GM12878 (cell line): ENCODE results near the gene GTF2B. TPM values are rescaled to one million over a fixed set of nuclear protein-coding genes. Genes with fewer than 3 reads are reported as not detected.
"Not testable (repeated sequence)": the region's sequence is repeated elsewhere in the genome, so short reads cannot be mapped to it uniquely, and the experiment has no call there.

Experiments used
- ATAC-seq: fragments of 200-7000 bp; cut with Tn5 transposase; 3 replicates; pipeline ENCODE4 v1.9.1; 2020; ENCODE audit warnings: mild to moderate bottlenecking, moderate library complexity
- BruUV-seq: library from RNA; stranded (reverse); fragments of 400-500 nt; replicated peaks from 2 replicates; lab custom pipeline; 2021; lab: Mats Ljungman, UMichigan
- CTCF ChIA-PET: fragments of 300-600 bp; sonication (Branson Sonifier 250); formaldehyde crosslinking; extraction: SDS; loops from one replicate; lab custom pipeline; 2021; ENCODE audit warnings: inconsistent platforms; lab: Yijun Ruan, JAX
- POLR2A ChIA-PET: fragments of 350-600 bp; formaldehyde crosslinking; extraction: SDS; loops from one replicate; lab custom pipeline; 2021; ENCODE audit warnings: inconsistent platforms; lab: Charles Lee
- RAD21 ChIA-PET: fragments of 300-600 bp; sonication (Branson Sonifier 250); formaldehyde crosslinking; loops from one replicate; lab custom pipeline; 2023; ENCODE audit warnings: antibody characterized with exemption; ENCODE audit not compliant: unreplicated experiment; lab: Charles Lee
- SMC1A ChIA-PET: fragments of 300-600 bp; sonication (Branson Sonifier 250); formaldehyde crosslinking; loops from one replicate; lab custom pipeline; 2023; ENCODE audit not compliant: unreplicated experiment, uncharacterized antibody; lab: Charles Lee
- DNase-seq: peaks from one replicate; pipeline ENCODE4 v3.0.0-alpha.2; 2011; ENCODE audit warnings: low read depth, low spot score
- FAIRE-seq: peaks from 3 replicates; lab custom pipeline; 2011; peaks lifted over from hg19 to GRCh38; lab: Jason Lieb, UNC
- H2AFZ ChIP-seq: 2 replicates; pipeline ENCODE4 v1.6.0; 2011; ENCODE audit warnings: low read depth, low read length, control low read depth; ENCODE audit not compliant: control insufficient read depth
- H3K27ac ChIP-seq: 2 replicates; pipeline ENCODE4 v1.5.1; 2011; ENCODE audit warnings: control low read depth; ENCODE audit not compliant: control insufficient read depth, insufficient read depth
- H3K27me3 ChIP-seq, 2 experiments: replicated peaks in 1 of 2; 2 replicates each; pipeline versions ENCODE4 v1.6.0 to v1.6.1; 2011; ENCODE audit warnings: low read length in 1 of 2; ENCODE audit not compliant: control insufficient read depth in 2 of 2, insufficient read depth in 2 of 2
- H3K36me3 ChIP-seq, 2 experiments: 2 replicates each; pipeline ENCODE4 v1.5.1; 2011; ENCODE audit warnings: low read length in 1 of 2; ENCODE audit not compliant: control insufficient read depth in 2 of 2, insufficient read depth in 2 of 2
- H3K4me1 ChIP-seq: 2 replicates; pipeline ENCODE4 v1.6.1; 2011; ENCODE audit warnings: mild to moderate bottlenecking, low read length, moderate library complexity, mixed read lengths; ENCODE audit not compliant: control insufficient read depth, insufficient read depth
- H3K4me2 ChIP-seq: 2 replicates; pipeline ENCODE4 v1.6.0; 2011; ENCODE audit warnings: control low read depth; ENCODE audit not compliant: control insufficient read depth, insufficient read depth
- H3K4me3 ChIP-seq: fragments of 200-600 bp; sonication (generic); 2 replicates; pipeline ENCODE4 v1.5.1; 2016
- H3K79me2 ChIP-seq: 2 replicates; pipeline ENCODE4 v1.6.0; 2011; ENCODE audit warnings: low read length; ENCODE audit not compliant: control insufficient read depth, insufficient read depth
- H3K9ac ChIP-seq: 2 replicates; pipeline ENCODE4 v1.8.0; 2011; ENCODE audit warnings: low read length, control low read depth, mixed read lengths; ENCODE audit not compliant: control insufficient read depth, insufficient read depth
- H3K9me3 ChIP-seq: replicated peaks from 3 replicates; pipeline ENCODE4 v1.5.1; 2011; ENCODE audit warnings: mild to moderate bottlenecking, low read length; ENCODE audit not compliant: control insufficient read depth, insufficient read depth
- H4K20me1 ChIP-seq: 2 replicates; pipeline ENCODE4 v1.6.0; 2011; ENCODE audit not compliant: control insufficient read depth, insufficient read depth
- NR2C2 ChIP-seq: IDR thresholded peaks from 2 replicates; pipeline ENCODE4 v1.6.1; 2011; ENCODE audit warnings: borderline replicate concordance, low read depth; ENCODE audit not compliant: control insufficient read depth, insufficient read length
- whole genome bisulfite sequencing: methylation state at CpG from one replicate; pipeline ENCODE4 v1.1.6; 2016; ENCODE audit warnings: low lambda C conversion rate; ENCODE audit not compliant: insufficient replicate concordance, insufficient coverage; ENCODE audit errors: missing lambda C conversion rate; 5-methylcytosine and 5-hydroxymethylcytosine counted together
- in situ Hi-C: fragments of 300-500 bp; cut with MboI; formaldehyde crosslinking; loops from 9 replicates; pipeline ENCODE4 v1.14.3; 2018; ENCODE audit warnings: mixed read lengths
- intact Hi-C: fragments of 100-400 bp; cut with micrococcal nuclease; formaldehyde crosslinking; loops from one replicate; pipeline ENCODE4 v1.14.2; 2022; ENCODE audit not compliant: unreplicated experiment
- polyA plus RNA-seq, 11 experiments: library from polyadenylated mRNA; depleted of rRNA in 4 of 11; unstranded in 6 of 11; stranded (reverse) in 5 of 11; fragments of >200 nt; fragmentation: Nextera tagmentation in 4 of 11; fragmentation: Illumina TruSeq in 1 of 11; extraction: Ambion mirVana in 4 of 11; extraction: Trizol in 1 of 11; gene quantifications; 1 replicate in 1 of 11; 2 replicates in 10 of 11; pipeline versions ENCODE4 v1.2.1 to v1.2.3, GENCODE V29; 2011 to 2016; ENCODE audit warnings: inconsistent platforms in 2 of 11, missing spikeins in 2 of 11, low read depth in 1 of 11
- total RNA-seq, 4 experiments: library from RNA; depleted of rRNA in 3 of 4; stranded (reverse); fragments of >200 nt in 3 of 4; fragmentation: Illumina TruSeq in 1 of 4; extraction: Trizol in 1 of 4; gene quantifications; 2 replicates each; pipeline versions ENCODE4 v1.2.1 to v1.2.3, GENCODE V29; 2013 to 2021

The GTF2B gene
- total and polyA plus RNA-seq, 10 of the 15 experiments (the other 5 are each of a cell fraction or from before 2014, with no cell fraction given): 27.9 to 79.7 (median 59.5) TPM

DNA sequence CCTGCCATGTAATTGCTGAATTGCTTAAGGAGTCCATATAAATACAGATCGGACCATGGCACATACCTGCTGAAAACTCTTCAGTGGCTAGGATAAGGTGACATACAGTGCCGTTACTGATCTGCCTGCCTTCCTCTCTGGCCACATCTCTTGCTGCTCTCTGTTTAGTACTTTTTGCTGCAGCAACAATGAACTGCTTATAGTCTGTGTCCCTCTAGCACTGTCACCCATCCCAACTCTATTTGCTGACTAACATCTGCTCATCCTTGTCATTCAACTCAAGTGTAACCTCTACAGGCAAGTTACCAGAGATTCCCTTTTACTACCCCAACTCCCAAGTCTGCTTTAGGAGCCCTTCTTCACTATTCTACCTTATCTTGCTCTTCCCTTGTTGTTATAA, 65.6 kb downstream of the GTF2B start:
- Histone ChIP-seq H3K79me2 (no peaks in the 10 kb centered on the region), H3K4me2 (no peak overlapping the region), H3K27me3 (no peaks in the 10 kb centered on the region), H3K4me3 (no peak overlapping the region), H4K20me1 (no peaks in the 10 kb centered on the region), H3K4me1 (no peaks in the 10 kb centered on the region), H3K27ac (no peak overlapping the region), H3K36me3 (peaks cover 2 to 12% of the 10 kb centered on the region in 2 experiments; a peak in 2 of 4 replicates), H3K9ac (no peak overlapping the region), H3K9me3 (no peaks in the 10 kb centered on the region), H2AFZ (no peak overlapping the region)
- no TSS peak for BruUV-seq
- no peak for FAIRE-seq
- 96% methylated on average over 2 of the region's 2 CpGs for WGBS
- TF ChIP-seq NR2C2: no peak
- CTCF ChIA-PET: interaction anchor here (1.2 kb wide), 1 partner anchor 9 kb away, joined by 4 read pairs; no protein-coding TSS in a partner anchor
- intact Hi-C loops: no loop called here
- no peak for ATAC-seq
- in situ Hi-C loops: no loop called here
- DNase-seq: no peak
- SMC1A ChIA-PET: interaction anchor here (0.9 kb wide), 1 partner anchor 13 kb away, joined by 3 read pairs; no protein-coding TSS in a partner anchor
- POLR2A ChIA-PET: no interaction called here
- RAD21 ChIA-PET: no interaction called here

DNA sequence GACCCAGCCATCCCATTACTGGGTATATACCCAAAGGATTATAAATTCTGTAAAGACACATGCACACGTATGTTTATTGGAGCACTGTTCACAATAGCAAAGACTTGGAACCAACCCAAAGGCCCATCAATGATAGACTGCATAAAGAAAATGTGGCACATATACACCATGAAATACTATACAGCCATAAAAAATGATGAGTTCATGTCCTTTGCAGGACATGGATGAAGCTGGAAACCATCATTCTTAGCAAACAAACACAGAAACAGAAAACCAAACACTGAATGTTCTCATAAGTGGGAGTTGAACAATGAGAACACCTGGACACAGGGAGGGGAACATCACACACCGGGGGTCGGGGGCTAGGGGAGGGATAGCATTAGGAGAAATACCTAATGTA, 71.7 kb downstream of the GTF2B start:
- ATAC-seq, FAIRE-seq, RAD21 ChIA-PET: not testable (repeated sequence)

More for the DNA sequence above, 71.7 kb downstream of the GTF2B start:
- H3K4me1 ChIP-seq, H3K27ac ChIP-seq, H3K9me3 ChIP-seq, SMC1A ChIA-PET, H3K27me3 ChIP-seq, POLR2A ChIA-PET, H3K79me2 ChIP-seq, H3K9ac ChIP-seq, CTCF ChIA-PET, intact Hi-C loops, H2AFZ ChIP-seq, DNase-seq, H3K4me3 ChIP-seq, H4K20me1 ChIP-seq, in situ Hi-C loops, H3K4me2 ChIP-seq, BruUV-seq, H3K36me3 ChIP-seq: not testable (repeated sequence)
- 100% methylated on average over 3 of the region's 3 CpGs for WGBS
